Endothelial cell of umbilical vein (primary cell): ENCODE measurements around the gene ARHGEF12. TPM values are rescaled to one million over a fixed set of nuclear protein-coding genes. Genes with fewer than 3 reads are reported as not detected.

Experiments used
- BruUV-seq: library from RNA; stranded (reverse); fragments of 400-500 nt; replicated peaks from 2 replicates; lab custom pipeline; 2021; lab: Mats Ljungman, UMichigan
- CTCF ChIA-PET: fragments of 300-600, 350-600 bp; sonication (Branson Sonifier 250); formaldehyde crosslinking; loops from one replicate; lab custom pipeline; 2021; ENCODE audit warnings: antibody characterized with exemption, inconsistent platforms; lab: Charles Lee
- POLR2A ChIA-PET: fragments of 300-600, 350-600 bp; sonication (Branson Sonifier 250); formaldehyde crosslinking; loops from one replicate; lab custom pipeline; 2021; ENCODE audit warnings: antibody characterized with exemption, inconsistent platforms; lab: Charles Lee
- DNase-seq: peaks from one replicate; pipeline ENCODE4 v3.0.0-alpha.2; 2011; ENCODE audit warnings: low read depth, low spot score
- FAIRE-seq: peaks from 2 replicates; lab custom pipeline; 2011; peaks lifted over from hg19 to GRCh38; lab: Jason Lieb, UNC
- H2AFZ ChIP-seq: 2 replicates; pipeline ENCODE4 v1.6.0; 2012; ENCODE audit warnings: low read depth, low read length, control low read depth, inconsistent platforms
- H3K27ac ChIP-seq: 2 replicates; pipeline ENCODE4 v1.5.1; 2011; ENCODE audit warnings: low read depth, mild to moderate bottlenecking, control low read depth, low read length, moderate library complexity; ENCODE audit not compliant: insufficient read depth
- H3K27me3 ChIP-seq, 2 experiments: 2 replicates each; pipeline versions ENCODE4 v1.6.0 to v1.6.1; 2011; ENCODE audit warnings: low read length in 2 of 2, mixed read lengths in 1 of 2; ENCODE audit not compliant: control insufficient read depth in 2 of 2, insufficient read depth in 2 of 2
- H3K36me3 ChIP-seq, 2 experiments: 2 replicates in 1 of 2; 3 replicates in 1 of 2; pipeline ENCODE4 v1.5.1; 2011; ENCODE audit warnings: low read length in 2 of 2, mild to moderate bottlenecking in 1 of 2, moderate library complexity in 1 of 2; ENCODE audit not compliant: control insufficient read depth in 2 of 2, insufficient read depth in 2 of 2; ENCODE audit errors: extremely low read depth in 1 of 2
- H3K4me1 ChIP-seq: 3 replicates; pipeline ENCODE4 v1.5.1; 2011; ENCODE audit warnings: mild to moderate bottlenecking, low read length; ENCODE audit not compliant: control insufficient read depth, insufficient read depth; ENCODE audit errors: extremely low read depth
- H3K4me2 ChIP-seq: 2 replicates; pipeline ENCODE4 v1.6.1; 2011; ENCODE audit warnings: low read length, control low read depth, mixed read lengths; ENCODE audit not compliant: insufficient read depth
- H3K4me3 ChIP-seq, 3 experiments: fragments of 200-600 bp in 1 of 3; sonication (generic), shearing (Covaris generic) in 1 of 3; replicated peaks in 1 of 3; 2 replicates each; pipeline ENCODE4 v1.5.1; 2011 to 2016; ENCODE audit warnings: control low read depth in 3 of 3, low read length in 3 of 3, mild to moderate bottlenecking in 2 of 3, inconsistent platforms in 1 of 3, low read depth in 1 of 3, moderate library complexity in 1 of 3; ENCODE audit not compliant: insufficient read depth in 1 of 3
- H3K79me2 ChIP-seq: 2 replicates; pipeline ENCODE4 v1.6.0; 2012; ENCODE audit warnings: low read length, inconsistent platforms; ENCODE audit not compliant: control insufficient read depth, insufficient read depth
- H3K9ac ChIP-seq: replicated peaks from 2 replicates; pipeline ENCODE3; 2011; ENCODE audit warnings: low read length, control low read depth; ENCODE audit not compliant: insufficient read depth; ENCODE audit errors: extremely low read depth
- H3K9me1 ChIP-seq: replicated peaks from 3 replicates; pipeline ENCODE4 v1.6.0; 2011; ENCODE audit warnings: mild to moderate bottlenecking, low read length; ENCODE audit not compliant: control insufficient read depth, insufficient read depth; ENCODE audit errors: extremely low read depth
- H3K9me3 ChIP-seq: replicated peaks from 2 replicates; pipeline ENCODE4 v1.5.1; 2012; ENCODE audit warnings: low read length, inconsistent platforms; ENCODE audit not compliant: control insufficient read depth, insufficient read depth
- H4K20me1 ChIP-seq: replicated peaks from 2 replicates; pipeline ENCODE3; 2011; ENCODE audit warnings: mild to moderate bottlenecking, low read length; ENCODE audit not compliant: control insufficient read depth, insufficient read depth; ENCODE audit errors: extremely low read depth
- FOS ChIP-seq: IDR thresholded peaks from 2 replicates; pipeline ENCODE4 v1.6.1; 2011; ENCODE audit warnings: mild to moderate bottlenecking, low read length, moderate library complexity, borderline replicate concordance; ENCODE audit not compliant: insufficient read depth
- GATA2 ChIP-seq: IDR thresholded peaks from 2 replicates; pipeline ENCODE4 v1.7.0; 2011; ENCODE audit warnings: low read depth, mild to moderate bottlenecking, moderate library complexity, mixed read lengths, low read length; ENCODE audit not compliant: insufficient read length, insufficient read depth
- JUN ChIP-seq: IDR thresholded peaks from 2 replicates; pipeline ENCODE4 v1.6.1; 2011; ENCODE audit warnings: borderline replicate concordance, low read depth; ENCODE audit not compliant: insufficient read length, insufficient read depth
- MYC ChIP-seq: IDR thresholded peaks from one replicate; pipeline ENCODE4 v1.6.1; 2011; ENCODE audit warnings: mild to moderate bottlenecking, low read depth, low read length
- POLR2AphosphoS5 ChIP-seq: IDR thresholded peaks from 2 replicates; pipeline ENCODE4 v1.6.1; 2012; ENCODE audit warnings: low read depth, mild to moderate bottlenecking, control low read depth, low read length, moderate library complexity; ENCODE audit not compliant: insufficient read depth
- dilution Hi-C: fragments of 300-500 bp; cut with MboI; formaldehyde crosslinking; loops from one replicate; pipeline ENCODE4 v1.15.0; 2019; ENCODE audit warnings: low sequenced_read_pairs; ENCODE audit not compliant: extremely low pct_ligation_motif_present
- intact Hi-C: fragments of 100-400 bp; cut with micrococcal nuclease; formaldehyde crosslinking; loops from one replicate; pipeline ENCODE4 v1.10.0; 2022
- polyA plus RNA-seq, 4 experiments: library from polyadenylated mRNA; depleted of rRNA in 3 of 4; stranded (reverse) in 3 of 4; unstranded in 1 of 4; fragments of >200 nt; gene quantifications; 2 replicates each; pipeline versions ENCODE4 v1.2.1 to v1.2.3, GENCODE V29; 2011 to 2012; ENCODE audit warnings: missing spikeins in 1 of 4
- total RNA-seq: library from RNA; stranded (reverse); gene quantifications from 2 replicates; pipeline ENCODE4 v1.2.3, GENCODE V29; 2021
- TF ChIP-seq, protein P1 (sequence below), 2 donors: IDR thresholded peaks; 1 replicate in 1 of 2; 2 replicates in 1 of 2; pipeline ENCODE4 v1.5.1; 2011; ENCODE audit warnings: low read length in 2 of 2, mild to moderate bottlenecking in 2 of 2, moderate library complexity in 2 of 2, control low read depth in 1 of 2, inconsistent platforms in 1 of 2, low read depth in 1 of 2; ENCODE audit not compliant: insufficient read depth in 1 of 2; ENCODE audit errors: extremely low read depth in 1 of 2
- TF ChIP-seq, protein P2 (sequence below): IDR thresholded peaks from 2 replicates; pipeline ENCODE4 v1.6.1; 2011; ENCODE audit not compliant: insufficient read depth, insufficient read length

Gene ARHGEF12
- total and polyA plus RNA-seq, 2 donors (not counting 3 experiments of a cell fraction or from before 2014, with no cell fraction given), result 20.9 to 125 TPM

DNA sequence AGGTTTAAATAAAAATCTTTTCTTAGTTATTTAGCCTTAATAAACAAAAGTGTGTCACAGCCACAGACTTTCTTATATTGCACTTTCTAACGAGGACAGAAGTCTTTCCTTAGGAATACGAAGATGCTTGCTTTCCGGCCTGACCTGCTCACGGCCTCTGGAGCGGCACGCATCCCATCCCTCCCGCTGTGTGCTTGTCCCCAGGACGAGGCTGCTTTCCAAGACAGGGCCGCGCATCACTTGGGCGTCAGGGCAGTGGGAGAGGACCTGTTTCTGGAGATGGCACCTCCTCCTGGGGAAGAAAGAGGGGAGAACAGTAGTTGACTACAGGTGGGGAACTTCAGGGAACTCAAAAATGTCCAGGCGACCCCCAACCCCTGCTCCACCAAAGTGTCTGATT lies 201.8 kb downstream of the ARHGEF12 start:
- TF ChIP-seq, protein P1, sequence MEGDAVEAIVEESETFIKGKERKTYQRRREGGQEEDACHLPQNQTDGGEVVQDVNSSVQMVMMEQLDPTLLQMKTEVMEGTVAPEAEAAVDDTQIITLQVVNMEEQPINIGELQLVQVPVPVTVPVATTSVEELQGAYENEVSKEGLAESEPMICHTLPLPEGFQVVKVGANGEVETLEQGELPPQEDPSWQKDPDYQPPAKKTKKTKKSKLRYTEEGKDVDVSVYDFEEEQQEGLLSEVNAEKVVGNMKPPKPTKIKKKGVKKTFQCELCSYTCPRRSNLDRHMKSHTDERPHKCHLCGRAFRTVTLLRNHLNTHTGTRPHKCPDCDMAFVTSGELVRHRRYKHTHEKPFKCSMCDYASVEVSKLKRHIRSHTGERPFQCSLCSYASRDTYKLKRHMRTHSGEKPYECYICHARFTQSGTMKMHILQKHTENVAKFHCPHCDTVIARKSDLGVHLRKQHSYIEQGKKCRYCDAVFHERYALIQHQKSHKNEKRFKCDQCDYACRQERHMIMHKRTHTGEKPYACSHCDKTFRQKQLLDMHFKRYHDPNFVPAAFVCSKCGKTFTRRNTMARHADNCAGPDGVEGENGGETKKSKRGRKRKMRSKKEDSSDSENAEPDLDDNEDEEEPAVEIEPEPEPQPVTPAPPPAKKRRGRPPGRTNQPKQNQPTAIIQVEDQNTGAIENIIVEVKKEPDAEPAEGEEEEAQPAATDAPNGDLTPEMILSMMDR (IDR thresholded peaks at IDR 0.05; ENCODE audit: extremely low read depth in 1 of 2, insufficient read depth in 1 of 2, low read depth in 1 of 2, low read length in 2 of 2), result no peak
- TF ChIP-seq JUN, result no peak
- TF ChIP-seq MYC, result no peak
- no peak for TF ChIP-seq GATA2
- TF ChIP-seq, protein P2, sequence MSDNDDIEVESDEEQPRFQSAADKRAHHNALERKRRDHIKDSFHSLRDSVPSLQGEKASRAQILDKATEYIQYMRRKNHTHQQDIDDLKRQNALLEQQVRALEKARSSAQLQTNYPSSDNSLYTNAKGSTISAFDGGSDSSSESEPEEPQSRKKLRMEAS, result no peak
- dilution Hi-C loops, result no loop called here

GRCh38 chr11:120538707-120539106 lies 202.5 kb downstream of the ARHGEF12 start:
- DNase-seq (no peak), FAIRE-seq (no peak)
- Histone ChIP-seq H3K79me2 (no peaks in the 10 kb centered on the region), H3K4me2 (no peak overlapping the region), H3K4me3 (no peak overlapping the region), H3K27ac (no peak overlapping the region), H3K27me3 (peaks cover 0 to 1% of the 10 kb centered on the region in 2 experiments), H2AFZ (no peak overlapping the region), H3K9me3 (no peaks in the 10 kb centered on the region), H3K4me1 (no peaks in the 10 kb centered on the region), H3K9me1 (no peaks in the 10 kb centered on the region), H4K20me1 (no peaks in the 10 kb centered on the region), H3K9ac (no peak overlapping the region), H3K36me3 (no peaks in the 10 kb centered on the region)
- intact Hi-C loops (no loop called here), dilution Hi-C loops (no loop called here)
- POLR2A ChIA-PET, result no interaction called here
- CTCF ChIA-PET, result interaction anchor here (1.4 kb wide), 1 partner anchor 10 kb away, joined by 3 read pairs; no protein-coding TSS in a partner anchor
- TF ChIP-seq FOS (no peak), POLR2AphosphoS5 (no peak), GATA2 (no peak), JUN (no peak)
- TF ChIP-seq, protein P2, result no peak
- TF ChIP-seq, protein P1 (IDR thresholded peaks at IDR 0.05; ENCODE audit: extremely low read depth in 1 of 2, insufficient read depth in 1 of 2, low read depth in 1 of 2, low read length in 2 of 2), result no peak
- BruUV-seq, result no TSS peak

More for the DNA sequence above, 201.8 kb downstream of the ARHGEF12 start:
- Histone ChIP-seq H3K4me3 (no peak overlapping the region), H3K27ac (no peak overlapping the region), H3K4me2 (no peak overlapping the region), H3K36me3 (no peaks in the 10 kb centered on the region), H3K9me1 (no peaks in the 10 kb centered on the region), H4K20me1 (no peaks in the 10 kb centered on the region), H3K79me2 (no peaks in the 10 kb centered on the region), H3K9me3 (no peaks in the 10 kb centered on the region), H3K9ac (no peak overlapping the region), H2AFZ (no peak overlapping the region), H3K4me1 (no peaks in the 10 kb centered on the region), H3K27me3 (peaks cover 0 to 1% of the 10 kb centered on the region in 2 experiments)
- ChIA-PET CTCF (no interaction called here), POLR2A (no interaction called here)
- FAIRE-seq (no peak), DNase-seq (no peak)
- BruUV-seq, result no TSS peak
- intact Hi-C loops, result no loop called here
